B cell (primary cell): ENCODE results near the gene MORN4.

ENCODE experiments used
- CTCF ChIP-seq: fragments of 200-600 bp; IDR thresholded peaks from one replicate; pipeline ENCODE4 v1.8.0; 2022; ENCODE audit warnings: antibody characterized with exemption, mild to moderate bottlenecking
- EZH2 ChIP-seq: IDR thresholded peaks from 2 replicates; pipeline ENCODE4 v1.6.1; 2012; ENCODE audit warnings: borderline replicate concordance, low read depth, mild to moderate bottlenecking, moderate library complexity, low read length; ENCODE audit not compliant: insufficient read depth, poor library complexity, severe bottlenecking

GRCh38 chr10:97582169-97582568 is 51.1 kb downstream of the MORN4 start:
- TF ChIP-seq CTCF (no peak), EZH2 (no peak)
